ENCODE measurements around the gene SPATA25.
"Not testable (repeated sequence)": the region's sequence is repeated elsewhere in the genome, so short reads cannot be mapped to it uniquely, and the experiment has no call there.

SPATA25 gene

GRCh38 chr20:45887346-45887715 is at the start of gene SPATA25:
SPATA25 (minus strand) TSS chr20:45887622; CDS start chr20:45887590, 32 bp downstream.
- no peak for DNase-seq

GRCh38 chr20:45935416-45936046 is 48.1 kb upstream of the SPATA25 start:
- no peak for DNase-seq

- peak; percentile 90 for DNase-seq
Measured at GRCh38 chr20:45934586-45935415, 47.4 kb upstream of the SPATA25 start, which contains the start of gene PCIF1. PCIF1 (plus strand) TSS chr20:45934683; CDS start chr20:45939000, 4,317 bp downstream.

GRCh38 chr20:45934046-45934585 is 46.7 kb upstream of the SPATA25 start:
- no peak for DNase-seq

- no peak for DNase-seq
Measured at GRCh38 chr20:45933266-45934045, 46.0 kb upstream of the SPATA25 start.

- DNase-seq = not testable (repeated sequence)
Measured at GRCh38 chr20:45931680-45932079, 44.3 kb upstream of the SPATA25 start.

GRCh38 chr20:45927071-45927878 is 39.9 kb upstream of the SPATA25 start:
- DNase-seq = no peak

- no peak for DNase-seq
Measured at GRCh38 chr20:45926731-45927070, 39.3 kb upstream of the SPATA25 start.

GRCh38 chr20:45925821-45926506 is 38.5 kb upstream of the SPATA25 start:
- no peak for DNase-seq

GRCh38 chr20:45924391-45925261 is 37.2 kb upstream of the SPATA25 start:
- no peak for DNase-seq

- no peak for DNase-seq
Measured at GRCh38 chr20:45921337-45922189, 34.1 kb upstream of the SPATA25 start.

- DNase-seq = no peak
Measured at GRCh38 chr20:45920462-45921336, 33.3 kb upstream of the SPATA25 start.

- DNase-seq = no peak
Measured at GRCh38 chr20:45919542-45920399, 32.3 kb upstream of the SPATA25 start.

GRCh38 chr20:45918779-45919537 is 31.5 kb upstream of the SPATA25 start:
- no peak for DNase-seq

- no peak for DNase-seq
Measured at GRCh38 chr20:45918182-45918737, 30.8 kb upstream of the SPATA25 start.

- DNase-seq = no peak
Measured at GRCh38 chr20:45917790-45918141, 30.3 kb upstream of the SPATA25 start.

- DNase-seq = no peak
Measured at GRCh38 chr20:45913116-45913515, 25.7 kb upstream of the SPATA25 start.

All from NCI-H1048 (cell line).